ENCODE data around the gene MIA2.
"Not testable (repeated sequence)": the region's sequence is repeated elsewhere in the genome, so short reads cannot be mapped to it uniquely, and the experiment has no call there.

The MIA2 gene

GRCh38 chr14:39268393-39268792, 34.7 kb downstream of the MIA2 start:
- DNase-seq (ENCODE audit: low spot score) = no peak

- no peak for DNase-seq (ENCODE audit: low spot score)
Observed at GRCh38 chr14:39272918-39273317, 39.2 kb downstream of the MIA2 start.

GRCh38 chr14:39275395-39275794, 41.7 kb downstream of the MIA2 start:
- DNase-seq (ENCODE audit: low spot score) = no peak

GRCh38 chr14:39276005-39276404, 42.3 kb downstream of the MIA2 start:
- DNase-seq (ENCODE audit: low spot score) = no peak

- DNase-seq (ENCODE audit: low spot score) = no peak
Observed at GRCh38 chr14:39276579-39277114, 42.9 kb downstream of the MIA2 start.

- no peak for DNase-seq (ENCODE audit: low spot score)
Observed at GRCh38 chr14:39279515-39279914, 45.8 kb downstream of the MIA2 start.

- not testable (repeated sequence) for DNase-seq (ENCODE audit: low spot score)
Observed at GRCh38 chr14:39280678-39281077, 47.0 kb downstream of the MIA2 start.

GRCh38 chr14:39289523-39289922, 55.8 kb downstream of the MIA2 start:
- DNase-seq (ENCODE audit: low spot score) = no peak

GRCh38 chr14:39291701-39292100, 58.0 kb downstream of the MIA2 start:
- DNase-seq (ENCODE audit: low spot score) = no peak

- no peak for DNase-seq (ENCODE audit: low spot score)
Observed at GRCh38 chr14:39293629-39294028, 59.9 kb downstream of the MIA2 start.

- not testable (repeated sequence) for DNase-seq (ENCODE audit: low spot score)
Observed at GRCh38 chr14:39300389-39300788, 66.7 kb downstream of the MIA2 start.

GRCh38 chr14:39302124-39302810, 68.6 kb downstream of the MIA2 start:
- DNase-seq (ENCODE audit: low spot score) = no peak

- DNase-seq (ENCODE audit: low spot score) = no peak
Observed at GRCh38 chr14:39303115-39303514, 69.4 kb downstream of the MIA2 start.

GRCh38 chr14:39307815-39308214, 74.1 kb downstream of the MIA2 start:
- DNase-seq (ENCODE audit: low spot score) = no peak

GRCh38 chr14:39310051-39310450, 76.3 kb downstream of the MIA2 start:
- no peak for DNase-seq (ENCODE audit: low spot score)

- no peak for DNase-seq (ENCODE audit: low spot score)
Observed at GRCh38 chr14:39315859-39316444, 82.2 kb downstream of the MIA2 start.

- no peak for DNase-seq (ENCODE audit: low spot score)
Observed at GRCh38 chr14:39316830-39317553, 83.3 kb downstream of the MIA2 start.

- DNase-seq (ENCODE audit: low spot score) = no peak
Observed at GRCh38 chr14:39318574-39318973, 84.9 kb downstream of the MIA2 start.

- no peak for DNase-seq (ENCODE audit: low spot score)
Observed at GRCh38 chr14:39319381-39319780, 85.7 kb downstream of the MIA2 start.

- no peak for DNase-seq (ENCODE audit: low spot score)
Observed at GRCh38 chr14:39320318-39320717, 86.6 kb downstream of the MIA2 start.

- no peak for DNase-seq (ENCODE audit: low spot score)
Observed at GRCh38 chr14:39322807-39323206, 89.1 kb downstream of the MIA2 start.

GRCh38 chr14:39324097-39324496, 90.4 kb downstream of the MIA2 start:
- DNase-seq (ENCODE audit: low spot score) = no peak

- no peak for DNase-seq (ENCODE audit: low spot score)
Observed at GRCh38 chr14:39339003-39339402, 105.3 kb downstream of the MIA2 start.

All from CD4-positive, alpha-beta T cell treated with Interleukin-15 for 4 hours (primary cell).